Caki2 (cell line): ENCODE measurements around the gene PALMD. TPM values are rescaled to one million over a fixed set of nuclear protein-coding genes. Genes with fewer than 3 reads are reported as not detected.

ENCODE experiments used
- DNase-seq: peaks from one replicate; pipeline ENCODE4 v3.0.0-alpha.2; 2015; ENCODE audit warnings: low read depth
- in situ Hi-C: cut with HindIII; loops from 2 replicates; pipeline ENCODE4 v1.10.0; 2016; ENCODE audit warnings: low sequenced_read_pairs, low pct_unique_long_range_greater_than_20kb, mixed read lengths
- total RNA-seq: library from RNA; depleted of rRNA; stranded (reverse); fragments of >200 nt; shearing (Covaris generic); gene quantifications from 2 replicates; pipeline ENCODE4 v1.2.3, GENCODE V29; 2014; ENCODE audit warnings: low replicate concordance

The PALMD gene
- total RNA-seq, 1 experiment from 2014 or later = 6.5 TPM

DNA sequence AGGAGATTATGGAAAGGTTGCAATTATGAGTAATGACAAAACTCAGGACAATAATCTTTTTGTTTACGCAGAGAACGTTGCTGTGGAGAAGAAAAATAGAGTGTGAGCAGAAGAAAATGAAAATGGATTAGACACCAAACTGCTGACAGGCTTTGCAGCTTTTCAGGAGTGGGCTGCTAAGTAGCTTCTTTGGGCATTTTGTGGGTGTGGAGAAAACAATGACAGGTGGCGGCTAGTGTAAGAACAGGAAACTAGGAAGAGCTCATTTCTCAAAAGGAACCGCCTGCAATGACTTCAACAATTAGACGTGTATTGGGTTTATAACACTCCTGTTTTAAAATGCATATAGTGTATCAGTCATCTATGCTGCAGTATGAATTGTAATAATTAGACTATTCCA lies 18.3 kb upstream of the PALMD start:
- in situ Hi-C loops = no loop called here
- no peak for DNase-seq

GRCh38 chr1:99629164-99629563 lies 16.7 kb upstream of the PALMD start:
- in situ Hi-C loops = no loop called here
- no peak for DNase-seq

GRCh38 chr1:99634971-99635624 lies 10.8 kb upstream of the PALMD start:
- no peak for DNase-seq
- in situ Hi-C loops = no loop called here

- no peak for DNase-seq
- in situ Hi-C loops = no loop called here
Observed at GRCh38 chr1:99635664-99636063, 10.2 kb upstream of the PALMD start.

DNA sequence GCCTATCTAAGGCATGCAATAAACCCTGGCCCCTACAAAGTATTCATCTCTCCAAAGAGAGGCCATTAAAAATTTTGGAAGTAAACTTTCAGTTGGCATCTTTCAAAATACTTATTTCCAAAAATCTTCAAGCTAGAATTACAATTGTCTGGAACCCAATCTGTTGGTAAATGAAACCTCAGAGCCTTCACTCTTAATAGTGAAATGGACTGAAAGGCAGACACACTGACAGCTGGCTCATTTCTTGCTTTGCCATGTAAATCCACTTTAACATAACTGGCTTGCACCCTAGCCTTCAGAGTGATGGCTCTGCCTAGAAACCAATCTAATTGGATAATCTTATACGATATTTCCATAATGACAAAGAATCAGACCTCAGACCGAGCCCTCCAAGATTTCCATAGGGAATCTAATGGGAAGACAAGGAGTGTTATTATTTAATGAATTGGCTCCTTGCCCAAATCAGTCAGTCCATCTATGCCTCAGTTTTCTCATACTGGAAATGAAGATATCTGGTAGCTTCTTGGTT lies 9.2 kb upstream of the PALMD start:
- in situ Hi-C loops = no loop called here
- DNase-seq = no peak

DNA sequence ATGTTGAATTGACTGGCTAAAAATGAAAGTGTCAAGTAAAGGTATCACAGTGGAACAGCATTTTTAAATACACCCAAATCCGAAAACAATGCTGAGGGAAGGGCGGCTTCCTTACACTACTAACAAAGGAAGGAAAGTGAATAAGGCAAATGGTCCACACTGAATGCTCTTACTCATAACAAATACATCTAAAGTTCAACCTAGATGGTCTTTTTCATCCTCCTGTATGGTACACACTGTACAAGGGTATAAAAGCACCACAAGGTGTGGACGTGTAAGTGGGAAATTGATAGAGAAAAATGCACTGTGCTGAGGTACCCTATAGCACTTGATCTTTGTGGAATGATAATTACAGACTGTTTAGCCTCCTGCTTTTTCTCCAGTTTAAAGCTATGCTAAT lies 7.1 kb upstream of the PALMD start:
- in situ Hi-C loops = no loop called here

GRCh38 chr1:99639408-99639807 lies 6.5 kb upstream of the PALMD start:
- DNase-seq = no peak

More for the DNA sequence above, 7.1 kb upstream of the PALMD start:
- no peak for DNase-seq

DNA sequence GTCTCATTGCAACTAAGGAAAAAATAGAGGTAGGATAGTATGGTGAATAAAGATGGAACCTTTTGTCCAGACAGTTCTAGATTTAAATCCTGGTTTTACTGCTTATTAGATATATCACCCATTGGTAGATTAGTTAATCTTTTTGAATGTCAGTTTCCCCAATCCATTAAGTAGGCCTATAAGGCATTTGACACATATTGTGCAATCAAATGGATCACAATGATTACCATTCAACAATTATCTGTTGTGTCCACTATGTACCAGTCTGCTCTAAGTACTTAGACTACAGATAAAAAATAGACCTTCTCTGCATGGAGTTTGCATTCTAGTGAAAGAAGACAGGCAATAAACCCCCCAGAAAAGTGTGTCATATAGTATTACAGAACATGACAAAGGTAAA lies 6.0 kb upstream of the PALMD start:
- no peak for DNase-seq
- in situ Hi-C loops = no loop called here

More at GRCh38 chr1:99639408-99639807, 6.5 kb upstream of the PALMD start:
- in situ Hi-C loops = no loop called here

DNA sequence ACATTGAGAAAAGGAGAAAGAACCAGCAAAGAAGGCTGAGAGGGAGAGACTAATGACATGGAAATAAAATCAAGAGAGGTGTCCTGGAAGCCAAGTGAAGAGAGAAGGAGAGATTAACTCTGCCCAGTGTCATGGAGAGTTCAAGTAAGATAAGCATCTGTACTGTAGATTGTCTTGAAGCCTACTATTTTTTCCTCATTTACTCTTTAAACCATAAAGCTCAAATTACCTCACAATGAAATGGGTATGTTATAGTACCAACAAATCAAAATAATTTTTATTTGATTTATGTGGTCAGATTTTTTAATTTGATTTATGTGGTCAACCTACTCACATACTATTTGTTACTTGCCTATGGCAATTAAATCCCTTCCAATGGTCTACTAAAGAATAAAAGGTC lies 5.2 kb upstream of the PALMD start:
- DNase-seq = no peak
- in situ Hi-C loops = no loop called here

DNA sequence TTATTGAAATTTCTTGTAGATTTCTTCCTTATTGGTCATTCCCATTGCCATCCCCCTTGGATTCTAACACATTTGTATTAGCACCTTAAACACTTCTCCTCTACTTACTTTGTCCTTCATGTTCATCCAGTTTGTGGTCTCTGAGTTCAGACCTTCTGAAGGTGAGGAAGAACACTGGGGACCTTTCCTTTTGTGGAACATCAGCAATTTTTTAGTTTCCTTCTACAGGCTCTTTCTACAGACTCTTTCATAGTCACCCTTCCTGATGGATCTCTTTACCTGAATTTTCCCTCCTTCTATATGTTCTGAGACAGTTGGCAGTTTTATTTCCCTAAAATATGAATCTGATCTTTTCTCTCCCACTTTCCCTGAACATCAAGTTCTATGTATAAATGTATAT lies 4.4 kb upstream of the PALMD start:
- in situ Hi-C loops = no loop called here
- no peak for DNase-seq

DNA sequence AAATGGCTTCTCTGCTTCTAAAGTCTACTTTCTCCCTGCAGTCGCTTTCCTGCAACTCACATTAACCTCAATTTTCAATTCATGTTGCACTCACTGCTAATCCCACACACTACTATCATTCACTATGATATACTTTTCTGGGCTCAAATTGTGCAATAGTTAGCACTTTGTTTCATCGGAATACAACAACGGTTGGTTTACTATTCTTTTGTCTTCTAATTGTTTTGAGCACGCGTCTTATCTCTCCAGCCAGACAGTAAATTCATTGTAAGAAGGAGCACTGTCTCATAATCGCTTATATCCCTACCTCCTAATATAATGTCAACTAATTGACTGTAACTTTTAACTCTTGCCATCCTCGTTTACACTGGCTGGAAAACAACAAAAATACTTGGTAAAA lies 3.9 kb upstream of the PALMD start:
- no peak for DNase-seq
- in situ Hi-C loops = no loop called here

GRCh38 chr1:99643021-99643779 lies 2.7 kb upstream of the PALMD start:
- in situ Hi-C loops = no loop called here
- no peak for DNase-seq

GRCh38 chr1:99644279-99645004 lies 1.5 kb upstream of the PALMD start:
- in situ Hi-C loops = no loop called here
- DNase-seq = no peak

GRCh38 chr1:99645203-99645602 lies 710 bp upstream of the PALMD start:
- in situ Hi-C loops = no loop called here
- peak; percentile 28 for DNase-seq

- DNase-seq = no peak
- in situ Hi-C loops = no loop called here
Observed at GRCh38 chr1:99646868-99647267, 955 bp downstream of the PALMD start.

DNA sequence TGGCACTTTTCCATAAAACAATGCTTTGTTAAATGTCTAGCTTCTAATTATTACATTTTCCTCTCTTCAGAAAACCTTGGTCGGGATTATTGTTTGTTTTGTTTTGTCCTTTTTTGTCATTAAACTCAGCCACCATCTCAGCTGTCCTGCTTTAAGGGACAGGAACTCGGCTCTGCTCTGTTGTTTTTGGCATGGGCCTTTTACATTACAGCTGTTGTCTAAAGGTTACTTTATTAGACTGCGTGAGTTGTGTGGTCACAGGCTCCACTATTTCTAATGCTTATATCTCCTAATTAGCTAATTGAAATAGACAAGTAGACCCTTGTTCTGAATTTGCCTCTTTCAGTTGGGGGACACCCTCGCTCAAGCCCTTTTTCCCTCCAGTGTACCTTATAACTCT lies 1.6 kb downstream of the PALMD start:
- in situ Hi-C loops = no loop called here
- DNase-seq = no peak

DNA sequence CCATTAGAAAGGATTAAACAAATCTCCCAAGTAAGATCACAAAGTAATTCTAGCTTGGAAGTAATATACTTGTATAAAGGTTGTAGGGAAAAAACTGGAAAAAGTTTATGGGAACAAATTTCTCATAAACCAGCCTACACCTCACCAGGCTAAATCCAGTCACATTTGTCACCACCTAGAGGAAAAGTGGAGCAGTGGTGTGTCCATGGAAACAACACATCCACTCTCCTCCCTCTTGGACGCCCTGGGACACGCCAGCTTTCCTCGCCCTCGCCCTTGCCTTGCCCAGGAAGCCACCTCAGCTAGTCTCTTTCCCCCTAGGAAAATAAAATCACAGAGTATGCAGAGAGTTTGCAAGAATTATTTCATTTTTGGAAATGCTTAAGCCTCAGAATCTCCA lies 2.2 kb downstream of the PALMD start:
- peak; percentile 50 for DNase-seq
- in situ Hi-C loops = no loop called here

DNA sequence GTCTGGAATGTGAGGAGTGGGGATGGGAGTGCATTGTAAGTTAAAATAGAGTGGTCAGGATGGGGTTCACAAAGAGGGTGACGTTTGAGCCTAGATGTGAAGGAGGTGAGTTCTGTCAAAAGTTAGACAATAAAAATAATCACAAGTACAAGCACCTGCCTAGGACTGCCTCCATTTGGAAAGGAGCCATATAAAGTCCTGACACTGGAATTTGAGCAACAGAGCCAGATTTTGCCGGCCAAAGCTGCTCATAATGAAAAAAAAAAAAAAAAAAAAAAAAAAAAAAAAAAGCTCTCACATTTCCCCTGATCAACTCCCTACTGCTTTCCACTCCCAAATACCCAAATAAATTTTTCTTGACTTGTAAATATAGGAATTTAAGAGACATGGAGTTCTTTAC lies 4.1 kb downstream of the PALMD start:
- no peak for DNase-seq
- in situ Hi-C loops = no loop called here

GRCh38 chr1:99650773-99651437 lies 5.0 kb downstream of the PALMD start:
- DNase-seq = no peak
- in situ Hi-C loops = no loop called here
